ENCODE data around the gene PDE6A.

DNA sequence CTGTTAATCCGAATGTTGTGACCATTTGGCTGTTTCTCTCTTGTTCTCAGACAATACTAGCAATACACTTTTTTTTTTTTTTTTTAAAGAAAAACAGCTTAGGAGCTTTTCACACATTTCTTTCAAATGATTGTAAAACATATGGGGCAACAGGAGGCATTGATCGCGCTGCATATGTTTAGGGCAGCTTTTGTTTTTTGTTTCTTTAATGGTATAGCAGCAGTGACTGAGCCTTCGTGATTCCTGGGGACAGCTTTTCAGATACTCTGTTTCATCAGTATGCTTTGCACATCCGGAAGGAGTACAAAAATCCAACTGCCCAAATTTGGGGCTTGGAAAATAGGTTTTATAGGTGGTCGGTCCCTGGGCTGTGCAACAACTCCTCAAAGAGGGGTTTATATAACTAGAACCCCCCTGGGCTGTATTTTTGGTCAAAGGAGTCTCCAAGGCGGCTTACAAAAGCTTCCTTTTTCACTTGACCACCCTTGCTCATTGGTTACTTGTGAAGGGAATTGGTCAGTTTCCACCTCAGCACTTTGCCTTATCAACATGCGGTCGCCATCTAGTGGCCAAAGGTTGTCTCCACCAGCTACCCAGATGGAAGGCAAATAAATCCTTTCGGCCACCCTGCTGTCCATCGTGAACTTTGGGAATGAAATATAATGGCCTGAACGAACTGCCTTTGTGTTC, 91.8 kb downstream of the PDE6A start:
- TF ChIP-seq ZNF83 (CRISPR knock-in tag; IDR thresholded peaks at IDR 0.05; ENCODE audit: borderline replicate concordance) = no peak
- TF ChIP-seq, protein P1, sequence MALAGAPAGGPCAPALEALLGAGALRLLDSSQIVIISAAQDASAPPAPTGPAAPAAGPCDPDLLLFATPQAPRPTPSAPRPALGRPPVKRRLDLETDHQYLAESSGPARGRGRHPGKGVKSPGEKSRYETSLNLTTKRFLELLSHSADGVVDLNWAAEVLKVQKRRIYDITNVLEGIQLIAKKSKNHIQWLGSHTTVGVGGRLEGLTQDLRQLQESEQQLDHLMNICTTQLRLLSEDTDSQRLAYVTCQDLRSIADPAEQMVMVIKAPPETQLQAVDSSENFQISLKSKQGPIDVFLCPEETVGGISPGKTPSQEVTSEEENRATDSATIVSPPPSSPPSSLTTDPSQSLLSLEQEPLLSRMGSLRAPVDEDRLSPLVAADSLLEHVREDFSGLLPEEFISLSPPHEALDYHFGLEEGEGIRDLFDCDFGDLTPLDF (CRISPR knock-in tag; IDR thresholded peaks at IDR 0.05) = no peak
- no peak for TF ChIP-seq TCF7 (IDR thresholded peaks at IDR 0.05; ENCODE audit: low read depth)
- TF ChIP-seq ZNF17 (CRISPR knock-in tag; IDR thresholded peaks at IDR 0.05) = no peak
- no peak for TF ChIP-seq SUZ12 (IDR thresholded peaks at IDR 0.05; ENCODE audit: low read depth, low read length)
- TF ChIP-seq, protein P2, sequence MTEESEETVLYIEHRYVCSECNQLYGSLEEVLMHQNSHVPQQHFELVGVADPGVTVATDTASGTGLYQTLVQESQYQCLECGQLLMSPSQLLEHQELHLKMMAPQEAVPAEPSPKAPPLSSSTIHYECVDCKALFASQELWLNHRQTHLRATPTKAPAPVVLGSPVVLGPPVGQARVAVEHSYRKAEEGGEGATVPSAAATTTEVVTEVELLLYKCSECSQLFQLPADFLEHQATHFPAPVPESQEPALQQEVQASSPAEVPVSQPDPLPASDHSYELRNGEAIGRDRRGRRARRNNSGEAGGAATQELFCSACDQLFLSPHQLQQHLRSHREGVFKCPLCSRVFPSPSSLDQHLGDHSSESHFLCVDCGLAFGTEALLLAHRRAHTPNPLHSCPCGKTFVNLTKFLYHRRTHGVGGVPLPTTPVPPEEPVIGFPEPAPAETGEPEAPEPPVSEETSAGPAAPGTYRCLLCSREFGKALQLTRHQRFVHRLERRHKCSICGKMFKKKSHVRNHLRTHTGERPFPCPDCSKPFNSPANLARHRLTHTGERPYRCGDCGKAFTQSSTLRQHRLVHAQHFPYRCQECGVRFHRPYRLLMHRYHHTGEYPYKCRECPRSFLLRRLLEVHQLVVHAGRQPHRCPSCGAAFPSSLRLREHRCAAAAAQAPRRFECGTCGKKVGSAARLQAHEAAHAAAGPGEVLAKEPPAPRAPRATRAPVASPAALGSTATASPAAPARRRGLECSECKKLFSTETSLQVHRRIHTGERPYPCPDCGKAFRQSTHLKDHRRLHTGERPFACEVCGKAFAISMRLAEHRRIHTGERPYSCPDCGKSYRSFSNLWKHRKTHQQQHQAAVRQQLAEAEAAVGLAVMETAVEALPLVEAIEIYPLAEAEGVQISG (CRISPR knock-in tag; IDR thresholded peaks at IDR 0.05) = no peak
- TF ChIP-seq ZKSCAN8 (CRISPR knock-in tag; IDR thresholded peaks at IDR 0.05; ENCODE audit: borderline replicate concordance) = no peak
- TF ChIP-seq, protein P3, sequence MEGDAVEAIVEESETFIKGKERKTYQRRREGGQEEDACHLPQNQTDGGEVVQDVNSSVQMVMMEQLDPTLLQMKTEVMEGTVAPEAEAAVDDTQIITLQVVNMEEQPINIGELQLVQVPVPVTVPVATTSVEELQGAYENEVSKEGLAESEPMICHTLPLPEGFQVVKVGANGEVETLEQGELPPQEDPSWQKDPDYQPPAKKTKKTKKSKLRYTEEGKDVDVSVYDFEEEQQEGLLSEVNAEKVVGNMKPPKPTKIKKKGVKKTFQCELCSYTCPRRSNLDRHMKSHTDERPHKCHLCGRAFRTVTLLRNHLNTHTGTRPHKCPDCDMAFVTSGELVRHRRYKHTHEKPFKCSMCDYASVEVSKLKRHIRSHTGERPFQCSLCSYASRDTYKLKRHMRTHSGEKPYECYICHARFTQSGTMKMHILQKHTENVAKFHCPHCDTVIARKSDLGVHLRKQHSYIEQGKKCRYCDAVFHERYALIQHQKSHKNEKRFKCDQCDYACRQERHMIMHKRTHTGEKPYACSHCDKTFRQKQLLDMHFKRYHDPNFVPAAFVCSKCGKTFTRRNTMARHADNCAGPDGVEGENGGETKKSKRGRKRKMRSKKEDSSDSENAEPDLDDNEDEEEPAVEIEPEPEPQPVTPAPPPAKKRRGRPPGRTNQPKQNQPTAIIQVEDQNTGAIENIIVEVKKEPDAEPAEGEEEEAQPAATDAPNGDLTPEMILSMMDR (CRISPR knock-in tag; IDR thresholded peaks at IDR 0.05) = peak; percentile 88
- TF ChIP-seq NFE2 (CRISPR knock-in tag; IDR thresholded peaks at IDR 0.05) = no peak
